Large intestine (tissue), 3 donors: ENCODE results near the gene MEGF6. TPM values are rescaled to one million over a fixed set of nuclear protein-coding genes. Genes with fewer than 3 reads are reported as not detected.

Experiments
- DNase-seq, 2 donors: peaks; one replicate each; pipeline versions ENCODE4 v3.0.0 to v3.0.0-alpha.2; 2013
- H3K27ac ChIP-seq: one replicate; pipeline ENCODE4 v1.5.1; 2013; ENCODE audit warnings: low read length
- H3K27me3 ChIP-seq: 2 replicates; pipeline ENCODE4 v1.6.1; 2013; ENCODE audit warnings: low read length; ENCODE audit not compliant: control insufficient read depth, insufficient read depth
- H3K36me3 ChIP-seq: 2 replicates; pipeline ENCODE4 v1.6.1; 2013; ENCODE audit warnings: low read length; ENCODE audit not compliant: control insufficient read depth, insufficient read depth
- H3K4me1 ChIP-seq: one replicate; pipeline ENCODE4 v1.6.1; 2013; ENCODE audit warnings: low read length; ENCODE audit not compliant: control insufficient read depth, insufficient read depth
- H3K4me3 ChIP-seq: one replicate; pipeline ENCODE4 v1.5.1; 2013; ENCODE audit warnings: low read length
- H3K9me3 ChIP-seq: one replicate; pipeline ENCODE4 v1.6.1; 2013; ENCODE audit warnings: mild to moderate bottlenecking, low read depth, low read length, moderate library complexity; ENCODE audit not compliant: control insufficient read depth
- WGBS: methylation state at CpG from one replicate; pipeline ENCODE4 v1.1.5; 2013; ENCODE audit warnings: low lambda C conversion rate; ENCODE audit not compliant: insufficient coverage; 5-methylcytosine and 5-hydroxymethylcytosine counted together
- polyA plus RNA-seq: library from polyadenylated mRNA; unstranded; fragments of 120-200 nt; gene quantifications from one replicate; pipeline ENCODE4 v1.2.1, GENCODE V29; 2013

Gene MEGF6
- polyA plus RNA-seq, 1 donor, result 13.8 TPM

- H3K27ac ChIP-seq, result no peak overlapping the region
- no CpG with 5 or more reads among the region's 24 CpGs for WGBS
- H3K27me3 ChIP-seq, result no peaks in the 10 kb centered on the region
- H3K4me3 ChIP-seq, result no peak overlapping the region
- peaks cover 13% of the 10 kb centered on the region for H3K4me1 ChIP-seq
- no peak for DNase-seq
- no peaks in the 10 kb centered on the region for H3K36me3 ChIP-seq
- no peaks in the 10 kb centered on the region for H3K9me3 ChIP-seq
Observed at GRCh38 chr1:3525551-3526482, 85.5 kb downstream of the MEGF6 start.

- Histone ChIP-seq H3K27ac (no peak overlapping the region), H3K27me3 (no peaks in the 10 kb centered on the region), H3K4me1 (peaks cover 2% of the 10 kb centered on the region), H3K36me3 (no peaks in the 10 kb centered on the region), H3K9me3 (no peaks in the 10 kb centered on the region), H3K4me3 (no peak overlapping the region)
- no peak for DNase-seq
- 100% methylated on average over 1 of the region's 20 CpGs for WGBS
Observed at GRCh38 chr1:3524556-3525203, 86.6 kb downstream of the MEGF6 start.

GRCh38 chr1:3523980-3524379, 87.3 kb downstream of the MEGF6 start:
- no CpG with 5 or more reads among the region's 13 CpGs for WGBS
- Histone ChIP-seq H3K4me3 (no peak overlapping the region), H3K9me3 (no peaks in the 10 kb centered on the region), H3K27ac (no peak overlapping the region), H3K27me3 (no peaks in the 10 kb centered on the region), H3K4me1 (no peaks in the 10 kb centered on the region), H3K36me3 (no peaks in the 10 kb centered on the region)
- DNase-seq, result no peak

GRCh38 chr1:3522564-3523265, 88.6 kb downstream of the MEGF6 start:
- no peak overlapping the region for H3K4me3 ChIP-seq
- H3K27ac ChIP-seq, result no peak overlapping the region
- H3K36me3 ChIP-seq, result no peaks in the 10 kb centered on the region
- WGBS, result no CpG with 5 or more reads among the region's 19 CpGs
- no peak for DNase-seq
- H3K9me3 ChIP-seq, result peaks cover 8% of the 10 kb centered on the region
- no peaks in the 10 kb centered on the region for H3K27me3 ChIP-seq
- no peaks in the 10 kb centered on the region for H3K4me1 ChIP-seq

- H3K9me3 ChIP-seq, result peaks cover 8% of the 10 kb centered on the region
- WGBS, result no CpG with 5 or more reads among the region's 13 CpGs
- H3K27me3 ChIP-seq, result no peaks in the 10 kb centered on the region
- H3K4me3 ChIP-seq, result no peak overlapping the region
- no peaks in the 10 kb centered on the region for H3K36me3 ChIP-seq
- H3K27ac ChIP-seq, result no peak overlapping the region
- DNase-seq, result no peak
- no peaks in the 10 kb centered on the region for H3K4me1 ChIP-seq
Observed at GRCh38 chr1:3522112-3522511, 89.2 kb downstream of the MEGF6 start.

- H3K27ac ChIP-seq, result no peak overlapping the region
- no peak for DNase-seq
- peaks cover 8% of the 10 kb centered on the region for H3K9me3 ChIP-seq
- H3K36me3 ChIP-seq, result no peaks in the 10 kb centered on the region
- no CpG with 5 or more reads among the region's 16 CpGs for WGBS
- H3K4me1 ChIP-seq, result no peaks in the 10 kb centered on the region
- no peak overlapping the region for H3K4me3 ChIP-seq
- H3K27me3 ChIP-seq, result no peaks in the 10 kb centered on the region
Observed at GRCh38 chr1:3521426-3521825, 89.9 kb downstream of the MEGF6 start.

GRCh38 chr1:3520419-3521378, 90.6 kb downstream of the MEGF6 start:
- no peaks in the 10 kb centered on the region for H3K4me1 ChIP-seq
- no peak for DNase-seq
- no peaks in the 10 kb centered on the region for H3K27me3 ChIP-seq
- H3K27ac ChIP-seq, result no peak overlapping the region
- H3K9me3 ChIP-seq, result peaks cover 8% of the 10 kb centered on the region
- no CpG with 5 or more reads among the region's 24 CpGs for WGBS
- H3K36me3 ChIP-seq, result no peaks in the 10 kb centered on the region
- no peak overlapping the region for H3K4me3 ChIP-seq

- Histone ChIP-seq H3K27ac (no peak overlapping the region), H3K36me3 (no peaks in the 10 kb centered on the region), H3K4me3 (no peak overlapping the region), H3K4me1 (peaks cover 2% of the 10 kb centered on the region), H3K9me3 (peaks cover 8% of the 10 kb centered on the region), H3K27me3 (no peaks in the 10 kb centered on the region)
- DNase-seq, result no peak
- WGBS, result no CpG with 5 or more reads among the region's 27 CpGs
Observed at GRCh38 chr1:3519301-3519885, 91.9 kb downstream of the MEGF6 start.

- Histone ChIP-seq H3K36me3 (no peaks in the 10 kb centered on the region), H3K4me1 (peaks cover 2% of the 10 kb centered on the region), H3K9me3 (peaks cover 8% of the 10 kb centered on the region), H3K27ac (no peak overlapping the region), H3K27me3 (no peaks in the 10 kb centered on the region), H3K4me3 (no peak overlapping the region)
- WGBS, result no CpG with 5 or more reads among the region's 8 CpGs
- no peak for DNase-seq
Observed at GRCh38 chr1:3518756-3519155, 92.6 kb downstream of the MEGF6 start.
